CD4-positive, alpha-beta T cell (primary cell): ENCODE data around the gene DDIT3. TPM values are rescaled to one million over a fixed set of nuclear protein-coding genes. Genes with fewer than 3 reads are reported as not detected.

Source experiments
- ATAC-seq: fragments of 200-7000 bp; cut with Tn5 transposase; one replicate; pipeline ENCODE4 v1.10.0; 2022; ENCODE audit warnings: mild to moderate bottlenecking; ENCODE audit not compliant: poor library complexity
- CTCF ChIA-PET: fragments of 350-600 bp; sonication (Branson Sonifier 250); formaldehyde crosslinking; loops from one replicate; lab custom pipeline; 2021; ENCODE audit warnings: antibody characterized with exemption, inconsistent platforms; lab: Charles Lee
- POLR2A ChIA-PET: fragments of 350-600 bp; sonication (Branson Sonifier 250); formaldehyde crosslinking; loops from one replicate; lab custom pipeline; 2021; ENCODE audit warnings: antibody characterized with exemption, inconsistent platforms; lab: Charles Lee
- DNase-seq, 14 experiments: peaks; one replicate each; pipeline ENCODE4 v3.0.0-alpha.2; 2013 to 2020; ENCODE audit warnings: mixed read lengths in 2 of 14
- H3K27ac ChIP-seq, 2 donors: one replicate each; pipeline versions ENCODE4 v1.5.1 to v1.7.0; 2013; ENCODE audit warnings: low read length in 2 of 2, low read depth in 1 of 2, mild to moderate bottlenecking in 1 of 2
- H3K27me3 ChIP-seq, 2 experiments: 1 replicate in 1 of 2; 2 replicates in 1 of 2; pipeline versions ENCODE4 v1.6.1 to v1.7.0; 2013; ENCODE audit warnings: low read length in 2 of 2, control low read depth in 1 of 2, mild to moderate bottlenecking in 1 of 2, moderate library complexity in 1 of 2; ENCODE audit not compliant: insufficient read depth in 2 of 2, control insufficient read depth in 1 of 2
- H3K36me3 ChIP-seq: one replicate; pipeline ENCODE4 v1.6.1; 2013; ENCODE audit warnings: low read length, control low read depth; ENCODE audit not compliant: insufficient read depth
- H3K4me1 ChIP-seq: one replicate; pipeline ENCODE4 v1.6.1; 2013; ENCODE audit warnings: low read length, control low read depth; ENCODE audit not compliant: insufficient read depth
- H3K4me3 ChIP-seq: one replicate; pipeline ENCODE4 v1.5.1; 2013; ENCODE audit warnings: mild to moderate bottlenecking, low read length, moderate library complexity
- H3K9me3 ChIP-seq, 2 experiments: 1 replicate in 1 of 2; 2 replicates in 1 of 2; pipeline versions ENCODE4 v1.6.1 to v1.7.0; 2013; ENCODE audit warnings: low read length in 2 of 2, mild to moderate bottlenecking in 2 of 2, control low read depth in 1 of 2, moderate library complexity in 1 of 2; ENCODE audit not compliant: control insufficient read depth in 1 of 2, insufficient read depth in 1 of 2
- H3K27ac Mint-ChIP-seq: one replicate; pipeline ENCODE4 v1.8.0; 2020; ENCODE audit warnings: mixed read lengths
- H3K27me3 Mint-ChIP-seq: one replicate; pipeline ENCODE4 v1.8.0; 2021; ENCODE audit warnings: mixed read lengths
- H3K36me3 Mint-ChIP-seq: one replicate; pipeline ENCODE4 v1.8.0; 2021; ENCODE audit warnings: low read depth, mixed read lengths
- H3K4me1 Mint-ChIP-seq: one replicate; pipeline ENCODE4 v1.8.0; 2021; ENCODE audit warnings: low read depth, mixed read lengths
- H3K4me3 Mint-ChIP-seq: one replicate; pipeline ENCODE4 v1.8.0; 2020; ENCODE audit warnings: mild to moderate bottlenecking, mixed read lengths
- H3K9me3 Mint-ChIP-seq: one replicate; pipeline ENCODE4 v1.8.0; 2020; ENCODE audit warnings: mixed read lengths
- intact Hi-C, 2 experiments: fragments of 100-400 bp; cut with DNase I in 1 of 2; cut with micrococcal nuclease in 1 of 2; formaldehyde crosslinking; loops; one replicate each; pipeline versions ENCODE4 v1.15.1 to v1.9.0; 2023 to 2025; cut with DNase I, micrococcal nuclease
- total RNA-seq, 174 experiments: library from RNA in 2 of 174; stranded (reverse) in 2 of 174; gene quantifications; one replicate each; pipeline ENCODE4 v1.2.3 and lab custom pipeline; 2021 to 2026
- TF ChIP-seq, protein P1 (sequence below): fragments of 200-600 bp; IDR thresholded peaks from one replicate; pipeline ENCODE4 v1.8.0; 2022; ENCODE audit warnings: antibody characterized with exemption, mild to moderate bottlenecking

The DDIT3 gene
- total RNA-seq, 2 experiments from 2014 or later: 145 TPM

DNA sequence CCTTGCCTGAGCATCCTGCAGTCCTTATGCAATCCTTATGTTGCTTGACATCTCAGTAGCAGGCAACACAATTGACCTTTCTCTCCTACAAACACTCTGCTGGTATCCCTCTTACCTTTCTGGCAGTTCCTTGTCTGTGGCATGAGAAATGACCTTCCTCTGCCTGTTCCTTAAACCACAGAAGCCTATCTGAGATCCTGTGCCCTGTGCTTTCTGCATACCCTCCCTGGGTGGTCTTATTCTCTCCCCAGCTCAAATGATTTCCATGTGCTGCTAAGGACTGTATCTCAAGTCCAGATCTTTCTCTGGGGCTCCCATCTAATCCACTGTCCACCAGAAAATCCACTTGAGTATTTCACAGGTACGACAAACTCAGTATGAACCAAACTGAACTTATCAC is 38.6 kb downstream of the DDIT3 start:
- H3K27ac ChIP-seq: peak overlapping the region; percentile 99
- intact Hi-C loops: no loop called here
- Mint-ChIP-seq H3K4me1 (peaks cover 60% of the 10 kb centered on the region), H3K36me3 (peaks cover 28% of the 10 kb centered on the region), H3K27ac (peak overlapping the region; percentile 99), H3K27me3 (no peaks in the 10 kb centered on the region), H3K4me3 (peak overlapping the region; percentile 62), H3K9me3 (no peaks in the 10 kb centered on the region)
- peaks cover 52% of the 10 kb centered on the region for H3K4me1 ChIP-seq
- DNase-seq: no peak
- TF ChIP-seq, protein P1, sequence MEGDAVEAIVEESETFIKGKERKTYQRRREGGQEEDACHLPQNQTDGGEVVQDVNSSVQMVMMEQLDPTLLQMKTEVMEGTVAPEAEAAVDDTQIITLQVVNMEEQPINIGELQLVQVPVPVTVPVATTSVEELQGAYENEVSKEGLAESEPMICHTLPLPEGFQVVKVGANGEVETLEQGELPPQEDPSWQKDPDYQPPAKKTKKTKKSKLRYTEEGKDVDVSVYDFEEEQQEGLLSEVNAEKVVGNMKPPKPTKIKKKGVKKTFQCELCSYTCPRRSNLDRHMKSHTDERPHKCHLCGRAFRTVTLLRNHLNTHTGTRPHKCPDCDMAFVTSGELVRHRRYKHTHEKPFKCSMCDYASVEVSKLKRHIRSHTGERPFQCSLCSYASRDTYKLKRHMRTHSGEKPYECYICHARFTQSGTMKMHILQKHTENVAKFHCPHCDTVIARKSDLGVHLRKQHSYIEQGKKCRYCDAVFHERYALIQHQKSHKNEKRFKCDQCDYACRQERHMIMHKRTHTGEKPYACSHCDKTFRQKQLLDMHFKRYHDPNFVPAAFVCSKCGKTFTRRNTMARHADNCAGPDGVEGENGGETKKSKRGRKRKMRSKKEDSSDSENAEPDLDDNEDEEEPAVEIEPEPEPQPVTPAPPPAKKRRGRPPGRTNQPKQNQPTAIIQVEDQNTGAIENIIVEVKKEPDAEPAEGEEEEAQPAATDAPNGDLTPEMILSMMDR: no peak
- no peak for ATAC-seq
- no peaks in the 10 kb centered on the region for H3K36me3 ChIP-seq
- no peak overlapping the region for H3K4me3 ChIP-seq
- H3K27me3 ChIP-seq: no peaks in the 10 kb centered on the region
- CTCF ChIA-PET: interaction anchor here (1.4 kb wide), 1 partner anchor 16 kb away, joined by 3 read pairs; no protein-coding TSS in a partner anchor
- no peaks in the 10 kb centered on the region for H3K9me3 ChIP-seq
- POLR2A ChIA-PET: no interaction called here

- peak within 1 kb of the TSS; percentile 90 for H3K4me3 ChIP-seq
- Mint-ChIP-seq H3K4me3 (peak within 1 kb of the TSS; percentile 93), H3K36me3 (peaks cover 41% of the 10 kb centered on the region), H3K9me3 (no peaks in the 10 kb centered on the region), H3K27me3 (no peaks in the 10 kb centered on the region), H3K4me1 (peaks cover 72% of the 10 kb centered on the region), H3K27ac (peak within 1 kb of the TSS; percentile 99)
- H3K27me3 ChIP-seq: no peaks in the 10 kb centered on the region
- ChIA-PET CTCF (interaction anchor here (0.6 to 5.6 kb wide), 4 partner anchors 17 to 104 kb away, joined by 3 to 28 read pairs (median 7); partner anchors contain the start of gene GLI1), POLR2A (interaction anchor here (0.7 to 5.5 kb wide), 12 partner anchors 8 to 1120 kb away, joined by 3 to 93 read pairs (median 4); partner anchors contain the start of genes B4GALNT1, DDIT3, GLI1 and MARS1)
- H3K27ac ChIP-seq: peak within 1 kb of the TSS; percentile 99
- H3K4me1 ChIP-seq: peaks cover 73% of the 10 kb centered on the region
- no peaks in the 10 kb centered on the region for H3K9me3 ChIP-seq
- ATAC-seq (peak; percentile 59), DNase-seq (peak in 13 of 14 experiments; percentile 40 to 91 (median 57))
- intact Hi-C loops: loop anchor here in 1 of 2 experiments (1.0 to 5.0 kb wide), 3 partner anchors 41 to 273 kb away; partner anchors contain the start of genes CDK4, DCTN2 and DDIT3
- TF ChIP-seq, protein P1: no peak
- peaks cover 13% of the 10 kb centered on the region for H3K36me3 ChIP-seq
These were observed 40.8 kb downstream of the DDIT3 start, which contains the start of gene ARHGAP9 for GRCh38 chr12:57479376-57480115. Gene ARHGAP9 (minus strand): TSS chr12:57479866. CDS start chr12:57479406, 460 bp downstream.

DNA sequence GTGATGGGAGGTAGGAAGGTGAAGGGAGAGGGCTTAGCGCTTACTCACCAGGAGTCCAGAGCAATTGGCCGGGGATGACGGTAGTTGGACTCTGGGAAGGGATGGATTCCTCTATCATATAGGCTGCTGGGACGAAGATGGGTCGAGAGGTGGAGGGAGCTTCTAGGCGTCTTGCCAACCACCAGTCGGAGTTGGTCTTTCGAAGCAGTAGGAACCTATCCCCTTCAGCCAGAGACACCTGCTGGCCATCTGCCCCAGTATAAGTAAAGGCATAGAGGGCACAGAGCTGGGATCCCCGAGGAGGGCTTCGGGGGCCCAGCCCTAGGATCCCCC is 41.3 kb downstream of the DDIT3 start:
- ChIA-PET CTCF (interaction anchor here (2.4 to 5.6 kb wide), 2 partner anchors 16 to 20 kb away, joined by 10 to 28 read pairs; partner anchors contain the start of gene GLI1), POLR2A (interaction anchor here (1.8 to 5.5 kb wide), 3 partner anchors 9 to 41 kb away, joined by 6 to 93 read pairs (median 61); partner anchors contain the start of genes DDIT3, GLI1 and MARS1)
- Histone ChIP-seq H3K9me3 (no peaks in the 10 kb centered on the region), H3K36me3 (peaks cover 18% of the 10 kb centered on the region), H3K4me3 (peak overlapping the region; percentile 90), H3K4me1 (peaks cover 78% of the 10 kb centered on the region), H3K27me3 (no peaks in the 10 kb centered on the region), H3K27ac (peak overlapping the region; percentile 99)
- Mint-ChIP-seq H3K27ac (peak overlapping the region; percentile 99), H3K9me3 (no peaks in the 10 kb centered on the region), H3K36me3 (peaks cover 47% of the 10 kb centered on the region), H3K4me1 (peaks cover 77% of the 10 kb centered on the region), H3K27me3 (no peaks in the 10 kb centered on the region), H3K4me3 (peak overlapping the region; percentile 93)
- DNase-seq (peak in 1 of 14 experiments; percentile 42), ATAC-seq (no peak)
- intact Hi-C loops: loop anchor here in 1 of 2 experiments (1.0 to 5.0 kb wide), 3 partner anchors 41 to 273 kb away; partner anchors contain the start of genes CDK4, DCTN2 and DDIT3
- TF ChIP-seq, protein P1: no peak
